H9 (cell line): Measurements from ENCODE around the gene DLEC1. TPM values are rescaled to one million over a fixed set of nuclear protein-coding genes. Genes with fewer than 3 reads are reported as not detected.

Source experiments
- DNase-seq: peaks from one replicate; pipeline ENCODE4 v3.0.0-alpha.2; 2017
- H2AFZ ChIP-seq: one replicate; pipeline ENCODE4 v1.6.1; 2013; ENCODE audit warnings: mild to moderate bottlenecking, low read length, control low read depth, moderate library complexity
- H2AK5ac ChIP-seq: 2 replicates; pipeline ENCODE4 v1.6.1; 2013; ENCODE audit warnings: low read length, control low read depth, mixed read lengths; ENCODE audit not compliant: insufficient read length
- H2BK120ac ChIP-seq: one replicate; pipeline ENCODE4 v1.6.1; 2013; ENCODE audit warnings: low read depth, mild to moderate bottlenecking, low read length, control low read depth, inconsistent platforms; ENCODE audit not compliant: poor library complexity, severe bottlenecking
- H2BK12ac ChIP-seq: 2 replicates; pipeline ENCODE4 v1.6.1; 2013; ENCODE audit warnings: low read length, control low read depth, mixed read lengths, low read depth; ENCODE audit not compliant: insufficient read length
- H2BK15ac ChIP-seq: 2 replicates; pipeline ENCODE4 v1.6.1; 2013; ENCODE audit warnings: low read depth, low read length, control low read depth
- H2BK20ac ChIP-seq: one replicate; pipeline ENCODE4 v1.6.1; 2013; ENCODE audit warnings: low read depth, mild to moderate bottlenecking, low read length, control low read depth, inconsistent platforms; ENCODE audit not compliant: poor library complexity, severe bottlenecking
- H2BK5ac ChIP-seq: 2 replicates; pipeline ENCODE4 v1.6.1; 2013; ENCODE audit warnings: low read length, control low read depth, mixed read lengths; ENCODE audit not compliant: insufficient read length
- H3K14ac ChIP-seq: 2 replicates; pipeline ENCODE4 v1.6.1; 2013; ENCODE audit warnings: low read length, control low read depth; ENCODE audit not compliant: insufficient read depth
- H3K18ac ChIP-seq: 2 replicates; pipeline ENCODE4 v1.6.1; 2013; ENCODE audit warnings: low read depth, mild to moderate bottlenecking, mixed read lengths, low read length, control low read depth; ENCODE audit not compliant: insufficient read length
- H3K23ac ChIP-seq: 2 replicates; pipeline ENCODE4 v1.6.1; 2013; ENCODE audit warnings: low read length, control low read depth, mixed read lengths, low read depth; ENCODE audit not compliant: insufficient read length
- H3K23me2 ChIP-seq: 2 replicates; pipeline ENCODE4 v1.6.1; 2013; ENCODE audit warnings: low read depth, mild to moderate bottlenecking, mixed read lengths, low read length, control low read depth; ENCODE audit not compliant: insufficient read length, poor library complexity, severe bottlenecking
- H3K27ac ChIP-seq: 2 replicates; pipeline ENCODE4 v1.5.1; 2013; ENCODE audit warnings: low read length, control low read depth, mixed read lengths, low read depth; ENCODE audit not compliant: insufficient read length
- H3K27me3 ChIP-seq: 2 replicates; pipeline ENCODE4 v1.6.1; 2013; ENCODE audit warnings: low read length, control low read depth, inconsistent platforms; ENCODE audit not compliant: insufficient read depth
- H3K4ac ChIP-seq: 2 replicates; pipeline ENCODE4 v1.6.1; 2013; ENCODE audit warnings: low read depth, mild to moderate bottlenecking, control low read depth, inconsistent platforms, low read length, moderate library complexity
- H3K4me1 ChIP-seq: 2 replicates; pipeline ENCODE4 v1.6.1; 2013; ENCODE audit warnings: low read length, control low read depth, inconsistent platforms; ENCODE audit not compliant: insufficient read depth
- H3K4me2 ChIP-seq: 2 replicates; pipeline ENCODE4 v1.6.1; 2013; ENCODE audit warnings: low read length, control low read depth, mixed read lengths; ENCODE audit not compliant: insufficient read length, insufficient read depth
- H3K56ac ChIP-seq: 2 replicates; pipeline ENCODE4 v1.6.1; 2013; ENCODE audit warnings: low read depth, mild to moderate bottlenecking, mixed read lengths, low read length, control low read depth; ENCODE audit not compliant: insufficient read length
- H3K79me1 ChIP-seq: 2 replicates; pipeline ENCODE4 v1.6.1; 2013; ENCODE audit warnings: low read depth, mild to moderate bottlenecking, moderate library complexity, low read length, control low read depth, inconsistent platforms; ENCODE audit not compliant: insufficient read depth, poor library complexity, severe bottlenecking
- H3K79me2 ChIP-seq: 2 replicates; pipeline ENCODE4 v1.6.1; 2013; ENCODE audit warnings: low read length, control low read depth, inconsistent platforms; ENCODE audit not compliant: insufficient read depth
- H3K9ac ChIP-seq: 2 replicates; pipeline ENCODE4 v1.6.1; 2013; ENCODE audit warnings: low read length, control low read depth, mixed read lengths; ENCODE audit not compliant: insufficient read length; ENCODE audit errors: extremely low read depth
- H3K9me3 ChIP-seq: one replicate; pipeline ENCODE4 v1.6.1; 2013; ENCODE audit warnings: low read depth, low read length, inconsistent platforms; ENCODE audit not compliant: control insufficient read depth
- H3T11ph ChIP-seq: one replicate; pipeline ENCODE4 v1.6.1; 2013; ENCODE audit warnings: mild to moderate bottlenecking, low read length, control low read depth, inconsistent platforms
- H4K20me1 ChIP-seq: one replicate; pipeline ENCODE4 v1.6.1; 2013; ENCODE audit not compliant: control insufficient read depth, insufficient read length, insufficient read depth
- H4K5ac ChIP-seq: 2 replicates; pipeline ENCODE4 v1.6.1; 2013; ENCODE audit warnings: low read depth, mild to moderate bottlenecking, mixed read lengths, low read length, control low read depth; ENCODE audit not compliant: insufficient read length
- H4K8ac ChIP-seq: replicated peaks from 2 replicates; pipeline ENCODE4 v1.6.1; 2013; ENCODE audit warnings: low read length, control low read depth, mixed read lengths, low read depth; ENCODE audit not compliant: insufficient read length
- H4K91ac ChIP-seq: 2 replicates; pipeline ENCODE4 v1.6.1; 2013; ENCODE audit warnings: low read depth, mild to moderate bottlenecking, moderate library complexity, mixed read lengths, low read length, control low read depth; ENCODE audit not compliant: insufficient read length
- H3K27ac Mint-ChIP-seq, 3 experiments: 2 replicates in 2 of 3; 3 replicates in 1 of 3; pipeline ENCODE4 v1.8.0; 2020 to 2021; ENCODE audit warnings: mixed read lengths in 3 of 3, mild to moderate bottlenecking in 1 of 3, moderate library complexity in 1 of 3
- H3K27me3 Mint-ChIP-seq: 2 replicates; pipeline ENCODE4 v1.8.0; 2021; ENCODE audit warnings: low read depth, mild to moderate bottlenecking, moderate library complexity, mixed read lengths
- H3K36me3 Mint-ChIP-seq, 3 experiments: 2 replicates in 2 of 3; 3 replicates in 1 of 3; pipeline ENCODE4 v1.8.0; 2020 to 2021; ENCODE audit warnings: low read depth in 3 of 3, mixed read lengths in 3 of 3; ENCODE audit not compliant: insufficient read depth in 1 of 3
- H3K4me1 Mint-ChIP-seq, 2 experiments: 2 replicates each; pipeline ENCODE4 v1.8.0; 2020; ENCODE audit warnings: mixed read lengths in 2 of 2
- H3K4me3 Mint-ChIP-seq, 2 experiments: 2 replicates in 1 of 2; 3 replicates in 1 of 2; pipeline ENCODE4 v1.8.0; 2020 to 2021; ENCODE audit warnings: mild to moderate bottlenecking in 2 of 2, mixed read lengths in 2 of 2, moderate library complexity in 1 of 2
- H3K9me3 Mint-ChIP-seq, 2 experiments: 2 replicates in 1 of 2; 3 replicates in 1 of 2; pipeline ENCODE4 v1.8.0; 2020; ENCODE audit warnings: mild to moderate bottlenecking in 2 of 2, mixed read lengths in 2 of 2, moderate library complexity in 1 of 2
- WGBS: extraction: QIAGEN DNeasy Blood & Tissue Kit; methylation state at CpG from one replicate; pipeline ENCODE4 v1.1.7; 2013; ENCODE audit warnings: missing lambda C conversion rate, low lambda C conversion rate, mixed read lengths; ENCODE audit not compliant: insufficient read length; ENCODE audit errors: extremely low coverage; 5-methylcytosine and 5-hydroxymethylcytosine counted together
- total RNA-seq: library from RNA; stranded (reverse); gene quantifications from 2 replicates; pipeline ENCODE4 v1.2.1, GENCODE V29; 2021
- TF ChIP-seq, protein P1 (sequence below): fragments of 200-600 bp; sonication (generic); conservative IDR thresholded peaks from 3 replicates; pipeline ENCODE4 v1.8.0; 2021; ENCODE audit warnings: antibody characterized with exemption, mild to moderate bottlenecking

Gene DLEC1
- total RNA-seq, 1 experiment from 2014 or later, result 2.1 TPM

DNA sequence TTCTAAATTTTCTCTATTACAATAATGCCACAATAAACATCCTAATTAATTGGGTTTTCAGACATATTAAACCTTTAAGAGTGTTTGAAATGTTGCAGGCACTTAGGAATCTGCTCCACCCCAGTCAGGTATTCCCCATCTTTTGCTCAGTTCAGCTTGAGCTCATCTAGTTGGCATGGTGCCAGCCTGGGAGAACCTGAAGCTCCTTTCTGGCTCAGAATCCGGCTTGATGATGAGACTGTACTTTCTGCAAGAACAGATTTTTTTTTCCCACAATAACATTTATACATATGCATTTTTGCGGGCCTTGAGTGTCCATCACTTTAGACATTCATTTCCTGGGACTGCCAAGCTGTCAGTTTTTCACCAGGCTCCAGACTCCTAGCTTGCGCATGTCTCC lies 118.6 kb downstream of the DLEC1 start:
- Histone ChIP-seq H2BK20ac (no peak overlapping the region), H3K79me2 (no peaks in the 10 kb centered on the region), H2BK120ac (no peak overlapping the region), H4K8ac (no peak overlapping the region), H3K9ac (no peak overlapping the region), H2AFZ (no peak overlapping the region), H2AK5ac (no peak overlapping the region), H3K56ac (no peak overlapping the region), H2BK15ac (no peak overlapping the region), H3K18ac (no peak overlapping the region), H2BK12ac (no peak overlapping the region), H4K5ac (no peak overlapping the region), H3K27me3 (no peaks in the 10 kb centered on the region), H3K23me2 (no peaks in the 10 kb centered on the region), H3K4me2 (no peak overlapping the region), H4K91ac (no peak overlapping the region), H4K20me1 (no peaks in the 10 kb centered on the region), H3K4ac (no peak overlapping the region), H3K14ac (no peak overlapping the region), H3K4me1 (no peaks in the 10 kb centered on the region), H3K9me3 (no peaks in the 10 kb centered on the region), H3K79me1 (no peaks in the 10 kb centered on the region), H2BK5ac (no peak overlapping the region), H3K27ac (no peak overlapping the region), H3T11ph (no peak overlapping the region), H3K23ac (no peak overlapping the region)
- no CpG with 5 or more reads among the region's 3 CpGs for WGBS
- H3K27ac Mint-ChIP-seq, result no peak overlapping the region
- H3K9me3 Mint-ChIP-seq, result no peaks in the 10 kb centered on the region
- peaks cover 0 to 4% of the 10 kb centered on the region in 2 experiments; a peak in 2 of 4 replicates for H3K4me1 Mint-ChIP-seq
- no peaks in the 10 kb centered on the region for H3K27me3 Mint-ChIP-seq
- no peak for DNase-seq
- H3K36me3 Mint-ChIP-seq, result no peaks in the 10 kb centered on the region
- no peak overlapping the region for H3K4me3 Mint-ChIP-seq
- TF ChIP-seq, protein P1, sequence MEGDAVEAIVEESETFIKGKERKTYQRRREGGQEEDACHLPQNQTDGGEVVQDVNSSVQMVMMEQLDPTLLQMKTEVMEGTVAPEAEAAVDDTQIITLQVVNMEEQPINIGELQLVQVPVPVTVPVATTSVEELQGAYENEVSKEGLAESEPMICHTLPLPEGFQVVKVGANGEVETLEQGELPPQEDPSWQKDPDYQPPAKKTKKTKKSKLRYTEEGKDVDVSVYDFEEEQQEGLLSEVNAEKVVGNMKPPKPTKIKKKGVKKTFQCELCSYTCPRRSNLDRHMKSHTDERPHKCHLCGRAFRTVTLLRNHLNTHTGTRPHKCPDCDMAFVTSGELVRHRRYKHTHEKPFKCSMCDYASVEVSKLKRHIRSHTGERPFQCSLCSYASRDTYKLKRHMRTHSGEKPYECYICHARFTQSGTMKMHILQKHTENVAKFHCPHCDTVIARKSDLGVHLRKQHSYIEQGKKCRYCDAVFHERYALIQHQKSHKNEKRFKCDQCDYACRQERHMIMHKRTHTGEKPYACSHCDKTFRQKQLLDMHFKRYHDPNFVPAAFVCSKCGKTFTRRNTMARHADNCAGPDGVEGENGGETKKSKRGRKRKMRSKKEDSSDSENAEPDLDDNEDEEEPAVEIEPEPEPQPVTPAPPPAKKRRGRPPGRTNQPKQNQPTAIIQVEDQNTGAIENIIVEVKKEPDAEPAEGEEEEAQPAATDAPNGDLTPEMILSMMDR, result no peak
